ENCODE measurements around the gene NDE1.
"Not testable (repeated sequence)": the region's sequence is repeated elsewhere in the genome, so short reads cannot be mapped to it uniquely, and the experiment has no call there.

NDE1 gene

DNA sequence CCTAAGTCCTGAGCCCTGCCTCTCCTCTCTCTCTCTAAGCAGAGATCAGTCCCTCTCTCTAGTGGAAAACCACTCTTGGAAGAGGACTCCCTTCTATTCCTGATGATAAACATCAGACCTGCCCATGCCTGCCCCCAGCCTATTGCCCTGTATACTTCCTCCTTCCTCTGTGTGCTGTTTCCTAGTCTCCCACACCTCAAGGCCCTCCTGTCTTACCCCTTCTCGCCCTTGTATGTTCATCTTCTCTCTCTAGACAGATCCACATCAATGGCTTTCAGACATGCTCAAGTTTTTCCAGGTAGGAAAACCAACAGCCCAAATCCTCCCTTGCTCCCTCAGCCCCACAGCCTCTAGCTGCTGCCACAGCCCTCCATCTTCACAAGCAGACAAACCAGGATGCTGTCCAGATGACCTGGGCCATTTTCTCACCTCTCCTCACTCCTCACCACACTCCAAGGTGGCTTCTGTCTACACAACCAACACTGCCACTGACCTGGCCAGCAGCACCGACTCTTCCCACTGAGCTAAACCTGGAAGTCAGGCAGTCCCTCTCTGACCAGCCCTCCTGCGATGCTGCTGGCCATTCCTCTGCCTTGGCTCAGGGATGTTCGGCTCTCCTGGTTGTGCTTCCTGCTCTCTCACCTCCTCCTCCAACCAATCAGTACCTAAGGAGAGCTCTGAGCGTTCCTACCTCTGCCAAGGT is 43.4 kb upstream of the NDE1 start:
- DNase-seq (ENCODE audit: low spot score), result no peak
- TF ChIP-seq, protein P1, sequence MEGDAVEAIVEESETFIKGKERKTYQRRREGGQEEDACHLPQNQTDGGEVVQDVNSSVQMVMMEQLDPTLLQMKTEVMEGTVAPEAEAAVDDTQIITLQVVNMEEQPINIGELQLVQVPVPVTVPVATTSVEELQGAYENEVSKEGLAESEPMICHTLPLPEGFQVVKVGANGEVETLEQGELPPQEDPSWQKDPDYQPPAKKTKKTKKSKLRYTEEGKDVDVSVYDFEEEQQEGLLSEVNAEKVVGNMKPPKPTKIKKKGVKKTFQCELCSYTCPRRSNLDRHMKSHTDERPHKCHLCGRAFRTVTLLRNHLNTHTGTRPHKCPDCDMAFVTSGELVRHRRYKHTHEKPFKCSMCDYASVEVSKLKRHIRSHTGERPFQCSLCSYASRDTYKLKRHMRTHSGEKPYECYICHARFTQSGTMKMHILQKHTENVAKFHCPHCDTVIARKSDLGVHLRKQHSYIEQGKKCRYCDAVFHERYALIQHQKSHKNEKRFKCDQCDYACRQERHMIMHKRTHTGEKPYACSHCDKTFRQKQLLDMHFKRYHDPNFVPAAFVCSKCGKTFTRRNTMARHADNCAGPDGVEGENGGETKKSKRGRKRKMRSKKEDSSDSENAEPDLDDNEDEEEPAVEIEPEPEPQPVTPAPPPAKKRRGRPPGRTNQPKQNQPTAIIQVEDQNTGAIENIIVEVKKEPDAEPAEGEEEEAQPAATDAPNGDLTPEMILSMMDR (IDR thresholded peaks at IDR 0.05; ENCODE audit: borderline replicate concordance, control extremely low read depth, extremely low read depth, insufficient read depth, missing control alignments), result no peak
- in situ Hi-C loops (cut with MboI; ENCODE audit: low sequenced_read_pairs, unreplicated experiment), result no loop called here

DNA sequence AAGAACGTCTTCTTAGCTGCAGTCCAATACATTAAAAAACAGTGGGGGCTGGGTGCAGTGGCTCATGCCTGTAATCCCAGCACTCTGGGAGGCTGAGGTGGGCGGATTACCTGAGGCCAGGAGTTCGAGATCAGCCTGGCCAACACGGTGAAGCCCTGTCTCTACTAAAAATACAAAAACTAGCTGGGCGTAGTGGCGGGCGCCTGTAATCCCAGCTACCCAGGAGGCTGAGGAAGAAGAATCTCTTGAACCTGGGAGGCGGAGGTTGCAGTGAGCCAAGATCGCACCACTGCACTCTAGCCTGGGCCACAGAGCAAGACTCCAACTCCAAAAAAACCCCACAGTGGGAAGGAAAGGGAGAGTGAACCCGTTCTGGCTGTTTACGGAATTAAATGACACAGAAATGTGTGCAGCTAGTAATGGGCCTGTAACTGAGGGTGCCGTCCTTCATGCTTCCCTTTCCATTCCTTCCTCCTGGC is 42.8 kb upstream of the NDE1 start:
- DNase-seq (ENCODE audit: low spot score); in situ Hi-C loops (cut with MboI; ENCODE audit: low sequenced_read_pairs, unreplicated experiment): not testable (repeated sequence)

- TF ChIP-seq, protein P1 (IDR thresholded peaks at IDR 0.05; ENCODE audit: borderline replicate concordance, control extremely low read depth, extremely low read depth, insufficient read depth, missing control alignments), result no peak
- no peak for DNase-seq (ENCODE audit: low spot score)
- in situ Hi-C loops (cut with MboI; ENCODE audit: low sequenced_read_pairs, unreplicated experiment), result no loop called here
Observed at GRCh38 chr16:15607700-15608396, 42.2 kb upstream of the NDE1 start.

DNA sequence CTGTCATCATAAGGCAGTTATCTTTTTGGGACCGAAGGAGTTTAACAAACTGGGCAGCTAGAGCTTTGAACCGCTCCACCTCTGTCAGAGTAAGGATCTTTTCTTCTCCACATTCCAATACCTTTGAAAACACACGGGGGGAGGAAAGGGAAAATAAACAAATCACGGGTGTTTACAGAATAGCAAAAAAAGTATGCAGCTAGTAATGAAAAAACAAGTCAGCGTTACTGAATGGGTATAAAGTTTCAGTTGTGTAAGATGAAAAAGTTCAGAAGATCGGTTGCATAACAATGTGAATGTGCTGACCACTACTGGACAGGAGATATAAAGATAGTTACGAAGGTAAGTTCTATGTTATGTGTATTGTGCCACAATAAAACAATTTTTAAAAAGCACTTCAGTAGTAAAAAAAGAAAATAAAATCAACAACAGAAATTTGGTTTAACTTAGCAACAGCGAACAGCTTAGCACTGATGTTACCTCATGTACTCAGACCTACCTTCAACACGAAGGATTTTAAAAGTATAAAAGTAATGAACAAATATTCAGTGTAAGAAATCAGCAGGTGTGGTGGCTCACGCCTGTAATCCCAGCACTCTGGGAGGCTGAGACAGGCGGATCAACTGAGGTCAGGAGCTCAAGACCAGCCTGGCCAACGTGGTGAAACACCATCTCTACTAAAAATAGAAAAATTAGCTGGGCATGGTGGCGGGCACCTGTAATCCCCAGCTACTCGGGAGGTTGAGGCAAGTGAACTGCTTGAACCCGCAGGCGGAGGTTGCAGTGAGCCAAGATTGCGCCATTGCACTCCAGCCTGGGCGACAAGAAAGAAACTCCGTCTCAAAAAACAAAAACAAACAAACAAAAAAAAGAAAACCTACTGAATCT is 41.4 kb upstream of the NDE1 start:
- TF ChIP-seq, protein P1 (IDR thresholded peaks at IDR 0.05; ENCODE audit: borderline replicate concordance, control extremely low read depth, extremely low read depth, insufficient read depth, missing control alignments), result no peak

DNA sequence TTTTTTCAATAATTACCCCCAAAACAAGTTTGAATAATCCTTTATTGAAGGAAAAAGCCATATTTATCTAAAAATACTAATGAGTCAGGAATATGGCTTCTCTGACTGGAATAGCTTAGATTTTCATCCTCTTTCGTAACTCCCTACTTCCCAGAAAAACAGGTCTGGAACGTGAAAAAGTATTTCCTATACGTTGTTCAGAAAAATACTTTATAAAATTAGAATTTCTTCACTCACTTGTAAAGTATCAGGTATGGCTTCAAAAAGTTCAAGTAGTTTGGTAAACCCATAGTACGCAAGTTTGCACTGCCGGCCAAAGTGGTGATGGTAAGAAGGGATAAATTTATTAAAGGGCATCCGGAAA is 40.8 kb upstream of the NDE1 start:
- in situ Hi-C loops (cut with MboI; ENCODE audit: low sequenced_read_pairs, unreplicated experiment), result no loop called here
- DNase-seq (ENCODE audit: low spot score), result no peak
- TF ChIP-seq, protein P1 (IDR thresholded peaks at IDR 0.05; ENCODE audit: borderline replicate concordance, control extremely low read depth, extremely low read depth, insufficient read depth, missing control alignments), result no peak

More for the DNA sequence above, 41.4 kb upstream of the NDE1 start:
- in situ Hi-C loops (cut with MboI; ENCODE audit: low sequenced_read_pairs, unreplicated experiment), result no loop called here
- DNase-seq (ENCODE audit: low spot score), result no peak

DNA sequence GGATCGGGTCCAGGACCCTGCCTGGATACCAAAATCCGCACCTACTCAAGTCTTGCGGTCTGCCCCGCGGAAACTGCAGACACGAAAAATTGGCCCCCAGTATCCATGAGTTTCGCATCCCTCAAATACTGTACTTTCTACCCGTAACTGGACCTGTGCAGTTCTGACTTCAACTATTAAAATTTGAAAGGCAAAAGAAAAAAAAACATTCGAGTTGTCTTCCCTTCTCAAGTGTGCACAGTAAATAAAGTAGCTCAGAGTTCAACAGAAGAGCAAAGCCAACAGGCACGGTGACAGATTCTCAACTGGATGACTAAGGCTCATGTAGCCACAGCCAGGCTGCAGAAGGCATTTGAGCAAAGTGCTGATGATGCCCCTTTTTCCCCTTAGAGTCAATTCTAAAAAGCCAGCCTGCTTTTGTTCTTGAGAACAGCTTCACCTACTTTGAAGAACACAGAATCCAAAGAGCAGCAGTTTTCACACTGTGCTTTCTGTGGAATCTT is 39.6 kb upstream of the NDE1 start:
- DNase-seq (ENCODE audit: low spot score), result no peak
- in situ Hi-C loops (cut with MboI; ENCODE audit: low sequenced_read_pairs, unreplicated experiment), result no loop called here
- TF ChIP-seq, protein P1 (IDR thresholded peaks at IDR 0.05; ENCODE audit: borderline replicate concordance, control extremely low read depth, extremely low read depth, insufficient read depth, missing control alignments), result no peak

Data from GM13976 (cell line).